Measurements from ENCODE around the gene CDH4. TPM values are rescaled to one million over a fixed set of nuclear protein-coding genes. Genes with fewer than 3 reads are reported as not detected.

Gene CDH4
- total and polyA plus RNA-seq, 9 of the 15 experiments (the other 6 are each of a cell fraction or from before 2014, with no cell fraction given) = 0.04 TPM; not detected in 8

- 3% methylated on average over 5 of the region's 7 CpGs for WGBS (ENCODE audit: insufficient coverage, low coverage, missing lambda C conversion rate)
- in situ Hi-C loops (cut with MboI) (no loop called here), intact Hi-C loops (cut with micrococcal nuclease) (no loop called here)
- no peak for TF ChIP-seq ZNF655 (CRISPR knock-in tag; IDR thresholded peaks at IDR 0.05)
- no peak for TF ChIP-seq ETV1 (tag; conservative IDR thresholded peaks at IDR 0.05; ENCODE audit: low read depth)
- TF ChIP-seq IRF2 (CRISPR knock-in tag; IDR thresholded peaks at IDR 0.05) = no peak
- TF ChIP-seq RBM14 (IDR thresholded peaks at IDR 0.05; ENCODE audit: borderline replicate concordance, insufficient read depth, low read depth, low read length) = no peak
- no peak for TF ChIP-seq ZNF77 (CRISPR knock-in tag; IDR thresholded peaks at IDR 0.05)
- TF ChIP-seq EP400 (IDR thresholded peaks at IDR 0.05) = no peak
- no peak for TF ChIP-seq BCLAF1 (IDR thresholded peaks at IDR 0.05; ENCODE audit: borderline replicate concordance in 1 of 2, control insufficient read depth in 1 of 2, low read depth in 2 of 2, low read length in 1 of 2)
- TF ChIP-seq HNRNPLL (IDR thresholded peaks at IDR 0.05; ENCODE audit: low read depth, low read length, poor library complexity, severe bottlenecking) = no peak
- TF ChIP-seq MYBL2 (IDR thresholded peaks at IDR 0.05; ENCODE audit: low read depth) = no peak
- no peak for TF ChIP-seq MYBL2 (CRISPR knock-in tag; IDR thresholded peaks at IDR 0.05; ENCODE audit: borderline replicate concordance)
- no peak for TF ChIP-seq NR2C2 (CRISPR knock-in tag; IDR thresholded peaks at IDR 0.05)
- TF ChIP-seq NR2C2 (tag; IDR thresholded peaks at IDR 0.05) = no peak
- TF ChIP-seq CHD4 (IDR thresholded peaks at IDR 0.05; ENCODE audit: insufficient read depth, insufficient replicate concordance, low read depth, low read length, poor library complexity, severe bottlenecking) = no peak
- TF ChIP-seq MIER1 (IDR thresholded peaks at IDR 0.05; ENCODE audit: low read depth) = no peak
- H3K4me1 ChIP-seq (replicated peaks in 1 of 2; ENCODE audit: control insufficient read depth in 2 of 2, insufficient read depth in 2 of 2, low read length in 2 of 2) = no peaks in the 10 kb centered on the region
- ATAC-seq (no peak), FAIRE-seq (no peak), DNase-seq (ENCODE audit: extremely low read depth in 1 of 4, low spot score in 3 of 4) (no peak)
- H3K9ac ChIP-seq (ENCODE audit: insufficient read depth in 1 of 2, low read depth in 2 of 2, low read length in 2 of 2) = no peak overlapping the region
- no peak overlapping the region for H3K4me2 ChIP-seq (ENCODE audit: insufficient read depth, low read length)
- H3K27ac ChIP-seq (ENCODE audit: extremely low read depth, low read depth, low read length) = no peak overlapping the region
- H3K36me3 ChIP-seq (ENCODE audit: control insufficient read depth, insufficient read depth, low read length) = no peaks in the 10 kb centered on the region
- H3K79me2 ChIP-seq (ENCODE audit: control insufficient read depth, insufficient read depth, low read length) = no peaks in the 10 kb centered on the region
- no peaks in the 10 kb centered on the region for H3K9me3 ChIP-seq (replicated peaks; ENCODE audit: control insufficient read depth, insufficient read depth, low read depth, low read length)
- H3K9me1 ChIP-seq (ENCODE audit: control insufficient read depth, insufficient read depth, low read length) = no peaks in the 10 kb centered on the region
- peaks cover 4% of the 10 kb centered on the region; the same call in 1 of the 2 replicates for H4K20me1 ChIP-seq (replicated peaks; ENCODE audit: control insufficient read depth, insufficient read depth, low read length)
- no peak overlapping the region for H2AFZ ChIP-seq (ENCODE audit: low read depth, low read length)
- POLR2A ChIA-PET = no interaction called here
- peaks cover 0 to 34% of the 10 kb centered on the region in 2 experiments; a peak in 3 of 5 replicates for H3K27me3 ChIP-seq (ENCODE audit: control insufficient read depth in 2 of 2, insufficient read depth in 2 of 2, low read length in 2 of 2)
- CTCF ChIA-PET (ENCODE audit: low intra/inter-chr PET ratio) = no interaction called here
- no TSS peak for BruUV-seq (replicated peaks)
- no peak overlapping the region for H3K4me3 ChIP-seq
These were observed 345.9 kb downstream of the CDH4 start for GRCh38 chr20:61597996-61598395.
